Skeletal muscle satellite cell (primary cell): ENCODE data around the gene PODXL.
A peak's percentile ranks its signal among the peaks of the same experiment; 100 is the strongest.
"Not testable (repeated sequence)": the region's sequence is repeated elsewhere in the genome, so short reads cannot be mapped to it uniquely, and the experiment has no call there.

Experiments
- H3K27me3 ChIP-seq: 2 replicates; pipeline ENCODE4 v1.7.0; 2013; ENCODE audit warnings: low read length; ENCODE audit not compliant: control insufficient read depth, insufficient read depth
- H3K36me3 ChIP-seq: 2 replicates; pipeline ENCODE4 v1.7.0; 2013; ENCODE audit warnings: mild to moderate bottlenecking, control low read depth, low read length; ENCODE audit not compliant: insufficient read depth
- H3K4me1 ChIP-seq: 2 replicates; pipeline ENCODE4 v1.7.0; 2013; ENCODE audit warnings: low read length; ENCODE audit not compliant: control insufficient read depth, insufficient read depth
- H3K4me2 ChIP-seq: 2 replicates; pipeline ENCODE4 v1.7.0; 2013; ENCODE audit warnings: mild to moderate bottlenecking, low read length
- H3K4me3 ChIP-seq: 2 replicates; pipeline ENCODE4 v1.7.0; 2013; ENCODE audit warnings: low read length
- H3K9ac ChIP-seq: 2 replicates; pipeline ENCODE4 v1.7.0; 2013; ENCODE audit warnings: mild to moderate bottlenecking, low read depth, low read length, moderate library complexity
- H3K9me3 ChIP-seq: replicated peaks from 2 replicates; pipeline ENCODE4 v1.7.0; 2013; ENCODE audit warnings: mild to moderate bottlenecking, control low read depth, low read length

PODXL gene

DNA sequence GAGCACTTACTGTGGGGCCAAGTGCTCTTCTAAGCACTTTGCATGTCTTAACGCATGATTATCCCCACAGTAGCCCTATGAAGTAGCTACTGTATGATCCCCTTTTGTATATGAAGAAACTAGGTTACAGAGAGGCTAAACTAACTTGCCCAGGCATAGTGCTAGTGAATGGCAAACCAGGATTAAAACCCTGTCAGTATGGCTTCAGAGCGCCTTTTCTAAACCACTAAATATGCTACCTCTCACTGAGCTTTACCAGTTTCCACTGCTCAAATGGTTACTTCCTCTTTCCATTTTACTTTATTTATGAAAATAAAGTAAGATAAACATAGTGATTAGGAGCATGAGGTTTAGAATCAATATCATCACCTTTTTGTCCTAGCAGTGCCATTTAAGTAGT lies 73.6 kb downstream of the PODXL start:
- peaks cover 15% of the 10 kb centered on the region for H3K4me1 ChIP-seq
- H3K4me2 ChIP-seq: no peak overlapping the region
- H3K4me3 ChIP-seq: no peak overlapping the region
- no peaks in the 10 kb centered on the region for H3K9me3 ChIP-seq
- peaks cover 5% of the 10 kb centered on the region for H3K36me3 ChIP-seq
- no peak overlapping the region for H3K9ac ChIP-seq
- H3K27me3 ChIP-seq: no peaks in the 10 kb centered on the region

DNA sequence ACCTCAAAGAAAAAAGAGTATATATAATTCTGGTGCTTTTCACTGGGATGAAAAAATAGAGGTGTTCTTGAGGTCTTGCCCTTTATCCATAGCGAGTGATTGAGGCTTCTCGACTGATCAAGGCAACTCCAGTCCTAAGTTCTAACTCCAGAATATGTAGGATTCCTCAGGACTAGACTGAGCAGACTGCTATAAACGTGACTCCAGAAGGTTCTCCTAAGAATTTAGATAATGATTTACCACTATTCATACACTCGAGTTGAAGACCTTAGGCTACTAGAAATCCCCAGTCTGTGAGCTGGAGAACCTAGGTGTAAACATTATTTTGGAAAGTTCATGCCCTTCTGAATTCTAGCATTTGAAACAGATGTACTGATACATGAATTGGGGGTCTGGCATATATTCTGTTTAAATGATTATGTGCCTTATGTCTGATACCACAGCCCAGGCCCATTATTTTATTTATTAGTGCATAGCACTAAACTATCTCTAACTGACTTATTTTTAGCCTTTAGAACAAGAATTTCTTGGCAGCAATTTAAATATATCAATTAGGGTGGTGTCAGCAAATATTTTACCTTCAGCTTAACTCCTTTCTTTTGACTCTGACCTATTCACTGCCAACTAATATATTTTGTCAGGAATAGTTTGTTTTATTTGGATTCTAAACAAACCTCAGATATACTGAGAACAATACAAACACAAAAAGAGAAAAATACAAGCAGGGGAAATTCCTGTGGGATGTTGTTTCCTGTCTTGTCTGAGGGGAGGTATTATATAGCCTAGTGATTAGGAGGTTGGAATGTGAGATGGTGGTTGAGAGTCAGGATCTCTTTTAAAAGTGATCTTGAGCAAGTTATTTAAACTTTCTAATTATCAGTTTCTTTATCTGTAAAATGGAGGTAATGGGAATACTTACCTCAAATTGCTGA lies 75.8 kb downstream of the PODXL start:
- Histone ChIP-seq H3K27me3 (no peaks in the 10 kb centered on the region), H3K4me1 (peaks cover 15% of the 10 kb centered on the region), H3K36me3 (peaks cover 5% of the 10 kb centered on the region), H3K9ac (no peak overlapping the region), H3K4me3 (no peak overlapping the region), H3K4me2 (peak overlapping the region; percentile 32), H3K9me3 (no peaks in the 10 kb centered on the region)

DNA sequence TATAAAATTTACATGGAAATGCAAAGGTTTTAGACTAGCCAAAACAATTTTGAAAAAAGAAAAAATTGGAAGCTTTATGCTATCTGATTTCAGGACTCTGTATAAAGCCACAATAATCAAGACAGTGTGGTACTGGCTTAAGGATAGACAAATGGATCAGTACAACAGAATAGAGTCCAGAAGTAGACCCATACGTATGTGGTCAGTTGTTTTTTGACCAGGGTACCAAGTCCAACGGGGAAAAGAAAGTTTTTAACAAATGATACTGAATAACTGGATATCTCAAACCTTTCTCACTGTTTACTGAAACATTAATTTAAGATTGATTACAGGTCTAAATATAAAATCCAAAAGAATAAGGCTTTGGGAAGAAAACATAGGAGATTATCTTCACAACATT lies 79.7 kb downstream of the PODXL start:
- no peaks in the 10 kb centered on the region for H3K27me3 ChIP-seq
- no peak overlapping the region for H3K9ac ChIP-seq
- H3K4me2 ChIP-seq: no peak overlapping the region
- no peaks in the 10 kb centered on the region for H3K9me3 ChIP-seq
- H3K4me3 ChIP-seq: no peak overlapping the region
- peaks cover 21% of the 10 kb centered on the region for H3K4me1 ChIP-seq
- H3K36me3 ChIP-seq: peaks cover 15% of the 10 kb centered on the region

DNA sequence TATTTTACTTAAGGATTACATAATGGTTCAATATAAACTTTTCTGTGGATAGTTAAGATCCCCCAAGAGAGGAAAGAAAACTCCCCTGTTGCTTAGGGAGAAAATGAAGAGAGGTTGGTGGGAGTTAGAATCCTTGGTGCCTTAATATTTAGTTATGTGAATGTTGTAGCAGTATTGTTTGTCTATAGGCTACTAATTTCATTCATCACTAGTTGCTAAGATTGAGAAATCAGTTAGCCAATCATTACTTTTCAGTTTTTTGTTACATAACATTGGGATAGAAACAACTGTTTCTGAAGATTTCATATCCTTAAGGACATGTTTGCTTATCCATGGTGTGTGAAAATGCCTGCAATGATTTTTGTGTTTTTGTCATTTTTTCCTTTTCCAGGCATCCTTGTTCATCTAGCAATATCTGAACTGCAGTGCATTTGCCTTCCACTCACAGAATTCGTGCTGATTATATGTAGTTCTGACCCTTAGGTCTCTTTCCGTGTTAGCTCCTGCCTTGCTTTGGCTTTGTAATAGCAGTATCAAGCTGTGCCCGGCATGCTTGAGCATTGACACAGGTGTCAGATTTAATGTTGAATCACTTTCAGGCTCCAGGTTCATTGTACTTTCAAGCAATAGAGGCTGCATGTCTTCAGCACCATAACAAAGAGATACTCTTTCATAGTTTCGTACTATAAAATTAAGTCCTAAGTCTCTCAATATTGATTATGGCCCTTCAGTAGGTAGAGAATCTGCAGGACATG lies 85.0 kb downstream of the PODXL start:
- Histone ChIP-seq H3K9ac (no peak overlapping the region), H3K4me1 (peaks cover 9% of the 10 kb centered on the region), H3K9me3 (no peaks in the 10 kb centered on the region), H3K36me3 (peaks cover 46% of the 10 kb centered on the region), H3K4me2 (no peak overlapping the region), H3K27me3 (no peaks in the 10 kb centered on the region), H3K4me3 (no peak overlapping the region)

DNA sequence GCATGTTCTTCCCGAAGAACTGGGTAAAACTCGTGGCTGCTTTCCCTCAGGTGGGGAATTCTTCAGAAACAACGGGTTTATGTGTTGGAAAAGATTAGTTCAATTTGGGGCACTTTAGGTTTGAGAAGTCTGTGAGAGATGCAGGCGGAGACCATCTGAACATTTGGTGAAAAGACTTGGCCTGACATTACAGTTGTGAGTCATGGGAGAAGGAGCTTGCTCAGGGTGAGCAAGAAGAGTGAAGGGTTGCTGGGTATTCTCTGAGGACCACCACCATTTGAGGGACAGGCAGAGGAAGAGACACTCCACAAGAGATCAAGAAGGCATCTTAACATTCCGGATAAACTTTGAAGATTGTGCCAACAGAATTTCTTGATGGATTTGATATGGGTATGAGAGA lies 88.6 kb downstream of the PODXL start:
- H3K36me3 ChIP-seq: peaks cover 53% of the 10 kb centered on the region

DNA sequence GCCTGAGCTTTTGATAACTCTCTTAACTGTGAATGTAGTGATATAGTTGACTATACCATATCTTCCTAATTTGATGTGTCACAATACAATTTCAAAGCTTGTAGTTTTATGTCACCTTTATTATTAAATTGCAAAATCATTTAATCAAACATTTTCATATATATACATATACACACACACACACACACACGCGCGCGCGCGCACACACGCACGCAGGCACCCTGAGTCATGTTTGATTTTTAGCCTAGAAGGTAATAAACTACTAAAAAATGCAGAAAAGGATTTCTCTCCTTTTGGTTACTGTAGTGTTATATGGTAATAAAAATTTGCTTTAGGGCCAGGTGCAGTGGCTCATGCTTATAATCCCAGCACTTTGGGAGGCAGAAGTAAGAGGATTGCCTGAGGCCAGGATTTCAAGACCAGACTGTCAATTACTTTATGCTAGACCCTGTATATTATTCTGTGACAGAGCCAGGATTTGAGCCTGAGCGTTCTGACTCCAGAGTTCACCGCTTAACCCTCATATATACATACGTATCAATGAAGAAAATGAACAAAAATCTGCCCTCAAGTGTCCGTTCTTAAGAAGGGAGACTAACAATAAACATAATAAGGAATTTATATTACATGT lies 89.6 kb downstream of the PODXL start:
- no peak overlapping the region for H3K9ac ChIP-seq
- H3K4me3 ChIP-seq: no peak overlapping the region
- no peak overlapping the region for H3K4me2 ChIP-seq
- peaks cover 4% of the 10 kb centered on the region for H3K4me1 ChIP-seq
- H3K9me3 ChIP-seq: no peaks in the 10 kb centered on the region
- H3K27me3 ChIP-seq: no peaks in the 10 kb centered on the region
- H3K36me3 ChIP-seq: peaks cover 53% of the 10 kb centered on the region

More for the DNA sequence above, 88.6 kb downstream of the PODXL start:
- Histone ChIP-seq H3K27me3 (no peaks in the 10 kb centered on the region), H3K4me2 (no peak overlapping the region), H3K9me3 (no peaks in the 10 kb centered on the region), H3K4me1 (peaks cover 9% of the 10 kb centered on the region), H3K4me3 (no peak overlapping the region), H3K9ac (no peak overlapping the region)

DNA sequence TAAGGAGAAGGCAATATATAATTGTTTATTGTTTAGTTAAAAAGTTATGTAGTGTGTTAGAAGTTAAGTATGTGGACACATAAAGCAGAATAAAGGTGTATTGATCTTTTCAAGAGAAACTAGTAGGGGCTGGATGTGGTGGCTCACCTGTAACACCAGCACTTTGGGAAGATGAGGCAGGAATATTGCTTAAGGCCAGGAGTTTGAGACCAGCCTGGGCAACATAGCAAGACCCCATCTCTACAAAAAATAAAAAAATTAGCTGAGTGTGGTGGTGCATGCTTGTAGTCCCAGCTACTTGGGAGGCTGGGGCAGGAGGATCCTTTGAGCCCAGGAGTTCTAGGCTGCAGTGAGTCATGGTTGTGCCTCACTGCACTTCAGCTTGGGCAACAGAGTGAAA lies 93.7 kb downstream of the PODXL start:
- peaks cover 29% of the 10 kb centered on the region for H3K36me3 ChIP-seq
- H3K9ac ChIP-seq, H3K4me2 ChIP-seq, H3K9me3 ChIP-seq, H3K27me3 ChIP-seq, H3K4me1 ChIP-seq, H3K4me3 ChIP-seq: not testable (repeated sequence)

DNA sequence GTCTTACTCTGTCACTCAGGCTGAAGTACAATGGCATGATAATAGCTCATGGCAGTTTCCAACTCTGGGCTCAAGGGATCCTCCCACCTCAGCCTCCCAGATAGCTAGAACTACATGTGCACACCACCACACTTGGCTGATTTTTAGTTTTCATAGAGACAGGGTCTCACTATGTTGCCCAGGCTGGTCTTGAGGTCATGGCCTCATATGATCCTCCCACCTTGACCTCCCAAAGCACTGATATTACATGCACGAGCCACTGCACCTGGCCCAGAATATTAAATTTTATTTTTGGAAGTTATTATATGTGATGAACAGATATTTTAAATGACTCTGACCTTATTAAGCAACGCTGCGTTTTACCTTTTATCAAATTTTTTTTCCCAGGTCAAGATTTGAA lies 94.4 kb downstream of the PODXL start:
- peaks cover 23% of the 10 kb centered on the region for H3K36me3 ChIP-seq
- H3K27me3 ChIP-seq: no peaks in the 10 kb centered on the region
- peaks cover 4% of the 10 kb centered on the region for H3K4me1 ChIP-seq
- no peak overlapping the region for H3K9ac ChIP-seq
- no peaks in the 10 kb centered on the region for H3K9me3 ChIP-seq
- H3K4me2 ChIP-seq: no peak overlapping the region
- no peak overlapping the region for H3K4me3 ChIP-seq

DNA sequence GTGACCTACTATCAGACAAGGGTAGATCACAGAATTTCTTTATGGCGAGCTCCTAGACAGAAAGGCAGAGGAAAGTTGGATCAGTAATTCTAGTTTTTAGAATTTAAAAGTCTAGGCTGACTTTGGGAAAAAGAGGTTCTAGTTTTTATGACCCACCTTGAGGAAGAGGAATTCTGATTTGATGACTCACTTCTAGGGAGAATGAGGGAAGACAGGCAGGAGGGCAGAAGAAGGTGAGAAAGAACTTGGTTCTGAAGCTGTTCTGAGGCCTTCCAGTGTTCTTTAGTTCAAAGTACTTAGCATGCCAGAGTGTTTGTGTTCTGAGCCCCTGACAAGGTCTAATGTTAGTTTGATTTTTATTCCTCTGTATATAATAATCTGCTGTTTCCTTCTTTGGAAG lies 97.2 kb downstream of the PODXL start:
- no peak overlapping the region for H3K4me2 ChIP-seq
- no peak overlapping the region for H3K9ac ChIP-seq
- H3K9me3 ChIP-seq: no peaks in the 10 kb centered on the region
- no peak overlapping the region for H3K4me3 ChIP-seq
- peaks cover 12% of the 10 kb centered on the region for H3K36me3 ChIP-seq
- H3K27me3 ChIP-seq: no peaks in the 10 kb centered on the region
- peaks cover 4% of the 10 kb centered on the region for H3K4me1 ChIP-seq

DNA sequence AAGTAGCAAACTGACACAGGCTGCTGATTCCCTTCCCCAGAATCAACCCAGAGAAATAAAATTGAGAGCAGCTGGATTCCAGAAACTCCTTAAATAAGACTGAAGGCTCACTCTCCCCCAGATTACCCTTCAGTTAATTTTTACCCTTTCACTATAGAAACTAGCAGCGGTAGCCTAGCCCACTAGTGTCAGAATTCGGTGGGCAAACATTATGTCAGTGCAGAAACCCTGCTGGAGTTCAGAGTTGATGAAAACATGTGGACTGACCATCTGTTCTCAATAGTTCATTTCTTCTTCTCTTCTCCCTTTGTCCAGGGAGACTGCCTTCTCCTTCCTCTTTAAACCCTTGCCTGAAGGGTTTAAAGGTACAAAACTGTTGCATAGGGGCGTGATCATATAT lies 100.1 kb downstream of the PODXL start:
- Histone ChIP-seq H3K27me3 (no peaks in the 10 kb centered on the region), H3K4me2 (no peak overlapping the region), H3K4me3 (no peak overlapping the region), H3K9me3 (no peaks in the 10 kb centered on the region), H3K4me1 (peaks cover 4% of the 10 kb centered on the region), H3K9ac (no peak overlapping the region), H3K36me3 (no peaks in the 10 kb centered on the region)

DNA sequence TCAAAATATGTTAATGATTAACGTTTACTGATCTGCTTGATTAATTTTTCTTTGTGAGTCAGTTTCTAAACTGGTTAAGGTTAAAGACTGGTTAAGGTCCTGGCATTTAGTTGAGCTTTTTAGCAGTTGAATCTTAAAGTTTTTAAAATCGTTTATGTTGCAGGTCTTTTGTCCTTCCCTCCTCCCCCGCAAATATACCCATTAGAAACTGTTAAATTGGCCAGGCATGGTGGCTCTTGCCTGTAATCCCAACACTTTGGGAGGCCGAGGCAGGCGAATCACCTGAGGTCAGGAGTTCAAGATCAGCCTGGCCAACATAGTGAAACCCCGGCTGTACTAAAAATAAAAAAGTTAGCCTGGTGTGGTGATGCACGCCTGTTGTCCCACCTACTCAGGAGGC lies 100.9 kb downstream of the PODXL start:
- Histone ChIP-seq H3K36me3 (no peaks in the 10 kb centered on the region), H3K4me1 (peaks cover 4% of the 10 kb centered on the region), H3K9me3 (no peaks in the 10 kb centered on the region), H3K9ac (no peak overlapping the region), H3K4me3 (no peak overlapping the region), H3K27me3 (no peaks in the 10 kb centered on the region), H3K4me2 (no peak overlapping the region)
